ENCODE results near the gene SCNM1.

Gene SCNM1

GRCh38 chr1:151164732-151165280, 1.1 kb upstream of the SCNM1 start:
- FAIRE-seq: no peak
- TF ChIP-seq POLR2A (IDR thresholded peaks at IDR 0.05; ENCODE audit: low read depth, low read length): no peak
- no peak for TF ChIP-seq POLR2AphosphoS5 (IDR thresholded peaks at IDR 0.05; ENCODE audit: low read depth, low read length)
- TF ChIP-seq SPI1 (IDR thresholded peaks at IDR 0.05; ENCODE audit: low read depth, low read length): no peak
- TF ChIP-seq TAF1 (IDR thresholded peaks at IDR 0.05; ENCODE audit: low read depth, low read length): no peak
- TF ChIP-seq POU2F2 (IDR thresholded peaks at IDR 0.05; ENCODE audit: low read depth, low read length): no peak
- TF ChIP-seq PAX5 (IDR thresholded peaks at IDR 0.05; ENCODE audit: insufficient read depth, low read length, severe bottlenecking): no peak
- DNase-seq (ENCODE audit: insufficient read length, low spot score): no peak

DNA sequence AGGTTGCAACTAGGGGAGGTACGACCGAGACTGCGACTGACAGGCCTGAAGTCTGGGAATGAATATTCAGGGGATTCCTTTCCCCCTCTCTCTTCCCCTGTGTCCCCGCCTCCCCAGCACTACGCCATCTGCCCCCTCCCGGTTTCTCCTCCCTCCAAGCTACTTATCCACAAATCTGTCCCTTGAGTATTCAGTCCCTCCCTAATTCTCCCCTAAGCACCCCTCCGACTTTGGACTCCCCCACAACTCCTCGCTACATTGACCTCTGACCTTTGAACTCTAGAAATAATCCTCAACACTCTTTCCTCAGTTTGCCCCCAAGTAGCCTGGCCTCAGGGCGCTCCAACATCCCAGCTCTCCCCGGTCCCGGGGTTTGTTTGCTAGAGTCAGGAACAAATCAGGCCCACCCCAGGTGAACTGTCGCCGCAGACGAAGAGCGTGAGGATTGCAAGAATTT, 635 bp upstream of the SCNM1 start:
- no peak for TF ChIP-seq POLR2AphosphoS5 (IDR thresholded peaks at IDR 0.05; ENCODE audit: low read depth, low read length)
- no peak for TF ChIP-seq SPI1 (IDR thresholded peaks at IDR 0.05; ENCODE audit: low read depth, low read length)
- TF ChIP-seq TAF1 (IDR thresholded peaks at IDR 0.05; ENCODE audit: low read depth, low read length): no peak
- no peak for TF ChIP-seq POLR2A (IDR thresholded peaks at IDR 0.05; ENCODE audit: low read depth, low read length)
- no peak for TF ChIP-seq POU2F2 (IDR thresholded peaks at IDR 0.05; ENCODE audit: low read depth, low read length)
- TF ChIP-seq PAX5 (IDR thresholded peaks at IDR 0.05; ENCODE audit: insufficient read depth, low read length, severe bottlenecking): no peak
- no peak for FAIRE-seq
- no peak for DNase-seq (ENCODE audit: insufficient read length, low spot score)

DNA sequence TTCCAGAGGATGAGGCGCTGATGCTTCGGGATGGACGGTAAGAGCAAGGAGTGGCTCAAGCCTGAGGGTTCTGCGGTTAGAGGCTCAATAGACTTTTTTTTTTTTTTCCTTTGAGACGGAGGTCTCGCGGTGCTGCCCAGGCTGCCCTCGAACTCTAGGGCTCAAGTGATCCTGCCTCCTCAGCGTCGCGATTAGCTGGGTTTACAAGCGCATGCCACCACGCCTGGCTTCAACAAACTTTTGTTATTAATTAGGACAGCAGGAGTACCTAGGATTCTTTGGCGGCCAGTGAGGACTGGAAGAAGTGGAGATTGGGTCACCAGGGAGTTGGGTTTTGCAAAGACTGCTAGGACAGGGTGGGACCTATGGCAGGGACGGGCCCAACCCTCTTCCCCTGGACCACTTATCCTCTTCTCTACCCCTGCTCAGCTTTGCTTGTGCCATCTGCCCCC, 587 bp downstream of the SCNM1 start:
- no peak for DNase-seq (ENCODE audit: insufficient read length, low spot score)
- TF ChIP-seq PAX5 (IDR thresholded peaks at IDR 0.05; ENCODE audit: insufficient read depth, low read length, severe bottlenecking): no peak
- no peak for FAIRE-seq

GRCh38 chr1:151167116-151167515, 1.2 kb downstream of the SCNM1 start:
- TF ChIP-seq TAF1 (IDR thresholded peaks at IDR 0.05; ENCODE audit: low read depth, low read length) (no peak), POU2F2 (IDR thresholded peaks at IDR 0.05; ENCODE audit: low read depth, low read length) (no peak), POLR2A (IDR thresholded peaks at IDR 0.05; ENCODE audit: low read depth, low read length) (no peak), SPI1 (IDR thresholded peaks at IDR 0.05; ENCODE audit: low read depth, low read length) (no peak), PAX5 (IDR thresholded peaks at IDR 0.05; ENCODE audit: insufficient read depth, low read length, severe bottlenecking) (no peak), POLR2AphosphoS5 (IDR thresholded peaks at IDR 0.05; ENCODE audit: low read depth, low read length) (no peak)
- DNase-seq (ENCODE audit: insufficient read length, low spot score) (no peak), FAIRE-seq (no peak)

- DNase-seq (ENCODE audit: insufficient read length, low spot score): no peak
- no peak for FAIRE-seq
- TF ChIP-seq POU2F2 (IDR thresholded peaks at IDR 0.05; ENCODE audit: low read depth, low read length) (no peak), SPI1 (IDR thresholded peaks at IDR 0.05; ENCODE audit: low read depth, low read length) (no peak), TAF1 (IDR thresholded peaks at IDR 0.05; ENCODE audit: low read depth, low read length) (no peak), POLR2A (IDR thresholded peaks at IDR 0.05; ENCODE audit: low read depth, low read length) (no peak), PAX5 (IDR thresholded peaks at IDR 0.05; ENCODE audit: insufficient read depth, low read length, severe bottlenecking) (no peak), POLR2AphosphoS5 (IDR thresholded peaks at IDR 0.05; ENCODE audit: low read depth, low read length) (no peak)
Observed at GRCh38 chr1:151171190-151171589, 5.2 kb downstream of the SCNM1 start.

GRCh38 chr1:151175041-151175741, 9.2 kb downstream of the SCNM1 start:
- DNase-seq (ENCODE audit: insufficient read length, low spot score): no peak
- no peak for TF ChIP-seq POU2F2 (IDR thresholded peaks at IDR 0.05; ENCODE audit: low read depth, low read length)
- no peak for TF ChIP-seq PAX5 (IDR thresholded peaks at IDR 0.05; ENCODE audit: insufficient read depth, low read length, severe bottlenecking)
- TF ChIP-seq TAF1 (IDR thresholded peaks at IDR 0.05; ENCODE audit: low read depth, low read length): no peak
- TF ChIP-seq SPI1 (IDR thresholded peaks at IDR 0.05; ENCODE audit: low read depth, low read length): no peak
- TF ChIP-seq POLR2A (IDR thresholded peaks at IDR 0.05; ENCODE audit: low read depth, low read length): no peak
- TF ChIP-seq POLR2AphosphoS5 (IDR thresholded peaks at IDR 0.05; ENCODE audit: low read depth, low read length): no peak
- no peak for FAIRE-seq

- no peak for DNase-seq (ENCODE audit: insufficient read length, low spot score)
- no peak for FAIRE-seq
- TF ChIP-seq SPI1 (IDR thresholded peaks at IDR 0.05; ENCODE audit: low read depth, low read length) (peak; percentile 52), POU2F2 (IDR thresholded peaks at IDR 0.05; ENCODE audit: low read depth, low read length) (no peak), PAX5 (IDR thresholded peaks at IDR 0.05; ENCODE audit: insufficient read depth, low read length, severe bottlenecking) (no peak)
Observed at GRCh38 chr1:151175863-151176262, 9.9 kb downstream of the SCNM1 start, which contains the start of gene TMOD4. Gene TMOD4, minus strand, starts transcription at chr1:151175981. Its CDS starts 1,106 bp downstream, at chr1:151174875.

DNA sequence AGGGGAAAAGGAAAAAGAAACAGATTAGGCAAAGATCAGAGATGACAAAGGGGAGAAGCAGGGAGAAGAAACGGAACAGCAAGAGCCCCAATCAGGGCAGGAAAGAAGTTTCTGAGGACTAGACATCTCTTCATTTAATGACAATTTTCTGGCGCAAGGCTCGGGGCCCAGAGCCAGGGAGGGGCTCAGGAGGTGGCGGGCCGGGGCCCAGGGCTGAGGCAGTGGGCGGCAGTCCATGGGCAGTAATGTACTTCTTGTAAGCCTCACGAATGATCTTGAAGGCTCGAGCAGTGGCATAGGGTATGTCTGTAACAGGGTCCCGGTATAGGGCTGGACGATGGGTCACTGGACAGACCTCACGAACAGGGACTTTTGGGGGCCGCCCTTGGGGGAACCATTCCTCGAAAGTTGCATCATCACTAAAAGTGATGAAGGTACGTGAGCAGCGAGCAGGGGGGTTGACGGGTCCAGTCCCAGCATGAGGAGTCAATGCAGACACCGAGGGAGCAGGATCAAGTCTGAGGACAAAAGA, 10.6 kb downstream of the SCNM1 start:
- FAIRE-seq: no peak
- TF ChIP-seq POU2F2 (IDR thresholded peaks at IDR 0.05; ENCODE audit: low read depth, low read length): no peak
- TF ChIP-seq TAF1 (IDR thresholded peaks at IDR 0.05; ENCODE audit: low read depth, low read length): no peak
- no peak for TF ChIP-seq POLR2A (IDR thresholded peaks at IDR 0.05; ENCODE audit: low read depth, low read length)
- no peak for TF ChIP-seq POLR2AphosphoS5 (IDR thresholded peaks at IDR 0.05; ENCODE audit: low read depth, low read length)
- no peak for TF ChIP-seq PAX5 (IDR thresholded peaks at IDR 0.05; ENCODE audit: insufficient read depth, low read length, severe bottlenecking)
- TF ChIP-seq SPI1 (IDR thresholded peaks at IDR 0.05; ENCODE audit: low read depth, low read length): no peak
- DNase-seq (ENCODE audit: insufficient read length, low spot score): no peak

DNA sequence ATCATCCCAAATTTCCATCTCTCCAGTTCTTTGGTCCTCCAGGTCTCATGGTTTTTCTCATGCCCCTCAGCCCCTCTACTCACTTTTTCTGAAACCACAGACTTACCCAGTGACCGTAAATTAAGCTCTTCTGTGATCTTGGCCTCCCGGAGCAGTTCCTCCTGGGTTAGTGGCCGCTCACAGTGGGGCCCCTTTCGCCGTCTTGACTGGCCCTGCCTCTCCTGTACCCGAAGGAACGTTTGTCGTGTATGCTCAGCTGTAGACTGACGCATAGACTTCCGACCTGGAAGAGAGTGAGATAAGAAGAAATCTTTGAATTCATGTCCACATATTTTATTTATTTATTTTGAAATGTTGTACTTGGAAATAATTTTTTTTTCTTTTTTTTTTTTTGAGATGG, 18.3 kb downstream of the SCNM1 start:
- DNase-seq (ENCODE audit: insufficient read length, low spot score) (no peak), FAIRE-seq (no peak)
- no peak for TF ChIP-seq POLR2AphosphoS5 (IDR thresholded peaks at IDR 0.05; ENCODE audit: low read depth, low read length)
- TF ChIP-seq PAX5 (IDR thresholded peaks at IDR 0.05; ENCODE audit: insufficient read depth, low read length, severe bottlenecking): no peak
- no peak for TF ChIP-seq SPI1 (IDR thresholded peaks at IDR 0.05; ENCODE audit: low read depth, low read length)
- no peak for TF ChIP-seq TAF1 (IDR thresholded peaks at IDR 0.05; ENCODE audit: low read depth, low read length)
- TF ChIP-seq POU2F2 (IDR thresholded peaks at IDR 0.05; ENCODE audit: low read depth, low read length): no peak
- TF ChIP-seq POLR2A (IDR thresholded peaks at IDR 0.05; ENCODE audit: low read depth, low read length): no peak

Measured in GM12891 (cell line).